Renal cortex interstitium (tissue), 3 donors: Measurements from ENCODE around the gene ZBTB34. TPM values are rescaled to one million over a fixed set of nuclear protein-coding genes. Genes with fewer than 3 reads are reported as not detected.

Source experiments
- polyA plus RNA-seq, 3 donors: library from polyadenylated mRNA; unstranded; fragments of 120-200 nt; gene quantifications; one replicate each; pipeline ENCODE4 v1.2.1, GENCODE V29; 2013; ENCODE audit not compliant: insufficient read length in 3 of 3

ZBTB34 gene
- polyA plus RNA-seq, 3 donors, result 19.8 to 22.8 (median 19.9) TPM

Other genes with a start within 250 kb of the ZBTB34 start
- 10 to 100 TPM; 15.9 to 20.5 (median 19.2) TPM for gene LMX1B, start 246.7 kb upstream of the ZBTB34 start, polyA plus RNA-seq
- gene ZBTB43, start 55.6 kb upstream of the ZBTB34 start, polyA plus RNA-seq, result 10 to 100 TPM; 14.8 to 18.1 (median 15.7) TPM
- gene RALGPS1, start 54.1 kb downstream of the ZBTB34 start, polyA plus RNA-seq, result 10 to 100 TPM; 23.3 to 32.3 (median 23.3) TPM